H1 (cell line): ENCODE data around the gene SPSB3. TPM values are rescaled to one million over a fixed set of nuclear protein-coding genes. Genes with fewer than 3 reads are reported as not detected.

ENCODE experiments used
- CTCF ChIA-PET: fragments of 300-600 bp; sonication (Branson Sonifier 250); formaldehyde crosslinking; loops from one replicate; lab custom pipeline; 2021; ENCODE audit not compliant: partially characterized antibody; lab: Charles Lee
- POLR2A ChIA-PET: fragments of 300-600 bp; sonication (Branson Sonifier 250); formaldehyde crosslinking; loops from one replicate; lab custom pipeline; 2021; ENCODE audit warnings: inconsistent platforms; ENCODE audit not compliant: partially characterized antibody; lab: Charles Lee
- DNase-seq, 2 experiments: peaks; one replicate each; pipeline versions ENCODE4 v3.0.0 to v3.0.0-alpha.2; 2010 to 2022; ENCODE audit warnings: low spot score in 2 of 2, low read depth in 1 of 2, mixed read lengths in 1 of 2
- FAIRE-seq: peaks from 2 replicates; lab custom pipeline; 2011; peaks lifted over from hg19 to GRCh38; lab: Jason Lieb, UNC
- H2AFZ ChIP-seq: 2 replicates; pipeline ENCODE4 v1.8.1; 2012; ENCODE audit warnings: low read length, inconsistent platforms
- H2AK5ac ChIP-seq: 2 replicates; pipeline ENCODE4 v1.6.1; 2013; ENCODE audit warnings: low read depth, low read length
- H2BK120ac ChIP-seq: replicated peaks from 2 replicates; pipeline ENCODE3; 2013; ENCODE audit warnings: low read depth, low read length, inconsistent platforms
- H2BK12ac ChIP-seq: 2 replicates; pipeline ENCODE4 v1.6.1; 2013; ENCODE audit warnings: low read depth, low read length
- H2BK15ac ChIP-seq: 2 replicates; pipeline ENCODE4 v1.6.1; 2013; ENCODE audit warnings: low read length
- H2BK20ac ChIP-seq: 2 replicates; pipeline ENCODE4 v1.6.1; 2013; ENCODE audit warnings: low read length
- H2BK5ac ChIP-seq: 2 replicates; pipeline ENCODE4 v1.6.1; 2013; ENCODE audit warnings: low read depth, low read length
- H3K14ac ChIP-seq: 2 replicates; pipeline ENCODE4 v1.6.1; 2013; ENCODE audit warnings: inconsistent platforms; ENCODE audit not compliant: insufficient read length
- H3K18ac ChIP-seq: 2 replicates; pipeline ENCODE4 v1.6.1; 2013; ENCODE audit warnings: low read length; ENCODE audit errors: extremely low read depth
- H3K23ac ChIP-seq: 2 replicates; pipeline ENCODE4 v1.6.1; 2013; ENCODE audit warnings: inconsistent platforms; ENCODE audit not compliant: insufficient read length
- H3K23me2 ChIP-seq: 2 replicates; pipeline ENCODE4 v1.6.1; 2013; ENCODE audit warnings: low read depth, low read length
- H3K27ac ChIP-seq: 2 replicates; pipeline ENCODE4 v1.6.1; 2011; ENCODE audit warnings: low read depth, low read length, inconsistent platforms
- H3K27me3 ChIP-seq, 4 experiments: replicated peaks in 1 of 4; 1 replicate in 1 of 4; 2 replicates in 3 of 4; pipeline versions ENCODE4 v1.6.1 to v1.8.1; 2011 to 2013; ENCODE audit warnings: low read length in 3 of 4, mild to moderate bottlenecking in 3 of 4, inconsistent platforms in 2 of 4, mixed read lengths in 2 of 4, moderate library complexity in 1 of 4; ENCODE audit not compliant: control insufficient read depth in 3 of 4, insufficient read depth in 3 of 4; ENCODE audit errors: extremely low read depth in 1 of 4
- H3K36me3 ChIP-seq, 4 experiments: 2 replicates each; pipeline versions ENCODE4 v1.6.1 to v1.8.1; 2011 to 2013; ENCODE audit warnings: mild to moderate bottlenecking in 4 of 4, low read length in 3 of 4, moderate library complexity in 2 of 4, control low read depth in 1 of 4, inconsistent platforms in 1 of 4; ENCODE audit not compliant: insufficient read depth in 4 of 4, control insufficient read depth in 2 of 4
- H3K4ac ChIP-seq: replicated peaks from 2 replicates; pipeline ENCODE3; 2013; ENCODE audit warnings: low read length, low read depth, mixed read lengths, inconsistent platforms; ENCODE audit not compliant: insufficient read length
- H3K4me1 ChIP-seq, 4 experiments: replicated peaks in 1 of 4; 1 replicate in 1 of 4; 2 replicates in 3 of 4; pipeline versions ENCODE4 v1.6.1 to v1.8.1; 2011 to 2013; ENCODE audit warnings: low read length in 3 of 4, inconsistent platforms in 2 of 4, mixed read lengths in 1 of 4; ENCODE audit not compliant: insufficient read depth in 4 of 4, control insufficient read depth in 3 of 4
- H3K4me2 ChIP-seq, 2 experiments: 2 replicates each; pipeline versions ENCODE4 v1.6.1 to v1.8.1; 2011 to 2013; ENCODE audit warnings: low read depth in 2 of 2, low read length in 2 of 2, control low read depth in 1 of 2, inconsistent platforms in 1 of 2, mild to moderate bottlenecking in 1 of 2; ENCODE audit not compliant: insufficient read depth in 1 of 2
- H3K4me3 ChIP-seq, 4 experiments: fragments of 200-600, 300-600 bp in 1 of 4; sonication (generic), shearing (Covaris generic), sonication (Bioruptor Twin) in 1 of 4; 2 replicates each; pipeline versions ENCODE4 v1.5.1 to v1.8.1; 2011 to 2016; ENCODE audit warnings: low read length in 4 of 4, low read depth in 3 of 4, control low read depth in 2 of 4, inconsistent platforms in 2 of 4, mild to moderate bottlenecking in 2 of 4, mixed read lengths in 1 of 4, moderate library complexity in 1 of 4; ENCODE audit not compliant: insufficient read depth in 2 of 4; ENCODE audit errors: extremely low read depth in 1 of 4
- H3K56ac ChIP-seq: replicated peaks from 2 replicates; pipeline ENCODE3; 2013; ENCODE audit warnings: low read depth, mild to moderate bottlenecking, mixed read lengths, low read length, inconsistent platforms; ENCODE audit not compliant: insufficient read length
- H3K79me1 ChIP-seq: 2 replicates; pipeline ENCODE4 v1.6.1; 2013; ENCODE audit warnings: low read depth, low read length, control low read depth
- H3K79me2 ChIP-seq, 2 experiments: 2 replicates each; pipeline versions ENCODE4 v1.6.1 to v1.8.1; 2012 to 2013; ENCODE audit warnings: low read length in 2 of 2, mild to moderate bottlenecking in 2 of 2, inconsistent platforms in 1 of 2; ENCODE audit not compliant: insufficient read depth in 2 of 2, control insufficient read depth in 1 of 2
- H3K9ac ChIP-seq, 4 experiments: replicated peaks in 1 of 4; 1 replicate in 1 of 4; 2 replicates in 3 of 4; pipeline versions ENCODE4 v1.6.1 to v1.8.1; 2011 to 2013; ENCODE audit warnings: low read depth in 3 of 4, low read length in 3 of 4, control low read depth in 2 of 4, mild to moderate bottlenecking in 2 of 4, moderate library complexity in 2 of 4, inconsistent platforms in 1 of 4; ENCODE audit errors: extremely low read depth in 1 of 4
- H3K9me3 ChIP-seq, 2 experiments: 2 replicates each; pipeline versions ENCODE4 v1.6.1 to v1.8.1; 2012 to 2013; ENCODE audit warnings: mild to moderate bottlenecking in 2 of 2, moderate library complexity in 2 of 2, control low read depth in 1 of 2, inconsistent platforms in 1 of 2, low read depth in 1 of 2, low read length in 1 of 2, mixed read lengths in 1 of 2; ENCODE audit not compliant: insufficient read depth in 2 of 2
- H4K20me1 ChIP-seq, 2 experiments: replicated peaks in 1 of 2; 2 replicates each; pipeline versions ENCODE3 to v1.8.1; 2011 to 2013; ENCODE audit warnings: inconsistent platforms in 2 of 2, low read length in 2 of 2, mild to moderate bottlenecking in 1 of 2; ENCODE audit not compliant: insufficient read depth in 2 of 2, control insufficient read depth in 1 of 2
- H4K5ac ChIP-seq: 2 replicates; pipeline ENCODE4 v1.6.1; 2013; ENCODE audit warnings: low read length, low read depth, mixed read lengths, inconsistent platforms; ENCODE audit not compliant: insufficient read length
- H4K8ac ChIP-seq: 2 replicates; pipeline ENCODE4 v1.8.0; 2013; ENCODE audit warnings: mild to moderate bottlenecking, moderate library complexity, low read length, inconsistent platforms; ENCODE audit not compliant: insufficient read depth; ENCODE audit errors: extremely low read depth
- H4K91ac ChIP-seq: replicated peaks from 2 replicates; pipeline ENCODE3; 2013; ENCODE audit warnings: low read length, mixed read lengths, inconsistent platforms; ENCODE audit not compliant: insufficient read length
- GABPA ChIP-seq: IDR thresholded peaks from 2 replicates; pipeline ENCODE4 v1.6.1; 2011; ENCODE audit warnings: mild to moderate bottlenecking, low read length, moderate library complexity, borderline replicate concordance; ENCODE audit not compliant: insufficient read depth
- JUN ChIP-seq: IDR thresholded peaks from 2 replicates; pipeline ENCODE4 v1.6.1; 2011; ENCODE audit warnings: low read depth, mild to moderate bottlenecking, improper control_type of control experiment, low read length
- RAD21 ChIP-seq, 2 experiments: IDR thresholded peaks in 1 of 2; conservative IDR thresholded peaks in 1 of 2; 2 replicates each; pipeline ENCODE4 v1.6.1; 2011; ENCODE audit warnings: low read depth in 2 of 2, low read length in 2 of 2, improper control_type of control experiment in 1 of 2, inconsistent platforms in 1 of 2, mild to moderate bottlenecking in 1 of 2, moderate library complexity in 1 of 2
- SIRT6 ChIP-seq: IDR thresholded peaks from one replicate; pipeline ENCODE4 v1.7.1; 2012; ENCODE audit warnings: low read length, inconsistent platforms
- SP2 ChIP-seq: IDR thresholded peaks from 2 replicates; pipeline ENCODE4 v1.6.1; 2012; ENCODE audit warnings: mild to moderate bottlenecking, low read length, inconsistent platforms
- SP4 ChIP-seq: IDR thresholded peaks from 2 replicates; pipeline ENCODE4 v1.6.1; 2012; ENCODE audit warnings: low read length, inconsistent platforms
- WGBS, 2 experiments: shearing (Covaris generic) in 1 of 2; methylation state at CpG; one replicate each; pipeline versions ENCODE4 v1.1.6 to v1.1.7; 2013 to 2015; ENCODE audit warnings: low lambda C conversion rate in 2 of 2, mixed read lengths in 2 of 2, inconsistent platforms in 1 of 2, low coverage in 1 of 2, missing lambda C conversion rate in 1 of 2; ENCODE audit not compliant: insufficient replicate concordance in 2 of 2, insufficient coverage in 1 of 2, insufficient read length in 1 of 2; ENCODE audit errors: extremely low coverage in 1 of 2, missing lambda C conversion rate in 1 of 2; 5-methylcytosine and 5-hydroxymethylcytosine counted together
- polyA plus RNA-seq, 7 experiments: library from polyadenylated mRNA; depleted of rRNA in 3 of 7; stranded (reverse) in 5 of 7; unstranded in 2 of 7; fragments of >200 nt in 5 of 7; fragments of 200-250 nt in 2 of 7; gene quantifications; 1 replicate in 5 of 7; 2 replicates in 1 of 7; 4 replicates in 1 of 7; pipeline versions ENCODE4 v1.2.1 to v1.2.3, GENCODE V29; 2011 to 2013; ENCODE audit warnings: missing spikeins in 2 of 7, mixed read lengths in 2 of 7
- total RNA-seq: library from RNA; stranded (reverse); fragmentation: NEBNext Ultra II Directional; extraction: Animal tissue kit (Norgen Biotek cat#: 25700); gene quantifications from 2 replicates; pipeline ENCODE4 v1.2.1, GENCODE V29; 2021
- TF ChIP-seq, protein P1 (sequence below): IDR thresholded peaks from 2 replicates; pipeline ENCODE4 v1.6.1; 2011; ENCODE audit warnings: low read length, improper control_type of control experiment

The SPSB3 gene
- total and polyA plus RNA-seq, 2 of the 8 experiments (the other 6 are each of a cell fraction or from before 2014, with no cell fraction given) = 22.5 to 37.8 TPM

GRCh38 chr16:1727651-1728624 is 54.4 kb downstream of the SPSB3 start:
- H3K56ac ChIP-seq = no peak overlapping the region
- no peaks in the 10 kb centered on the region for H3K9me3 ChIP-seq
- ChIA-PET POLR2A (no interaction called here), CTCF (interaction anchor here (0.6 to 2.1 kb wide), 4 partner anchors 22 to 209 kb away, joined by 3 to 5 read pairs (median 4); partner anchors contain the start of gene MAPK8IP3)
- no peak overlapping the region for H3K23ac ChIP-seq
- H3K4me2 ChIP-seq = no peak overlapping the region
- H4K91ac ChIP-seq = no peak overlapping the region
- H3K23me2 ChIP-seq = no peaks in the 10 kb centered on the region
- peaks cover 0 to 15% of the 10 kb centered on the region in 2 experiments for H4K20me1 ChIP-seq
- H4K8ac ChIP-seq = no peak overlapping the region
- TF ChIP-seq SP4 = no peak
- TF ChIP-seq JUN = no peak
- TF ChIP-seq, protein P1, sequence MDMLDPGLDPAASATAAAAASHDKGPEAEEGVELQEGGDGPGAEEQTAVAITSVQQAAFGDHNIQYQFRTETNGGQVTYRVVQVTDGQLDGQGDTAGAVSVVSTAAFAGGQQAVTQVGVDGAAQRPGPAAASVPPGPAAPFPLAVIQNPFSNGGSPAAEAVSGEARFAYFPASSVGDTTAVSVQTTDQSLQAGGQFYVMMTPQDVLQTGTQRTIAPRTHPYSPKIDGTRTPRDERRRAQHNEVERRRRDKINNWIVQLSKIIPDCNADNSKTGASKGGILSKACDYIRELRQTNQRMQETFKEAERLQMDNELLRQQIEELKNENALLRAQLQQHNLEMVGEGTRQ = no peak
- TF ChIP-seq SP2 = no peak
- no peak for TF ChIP-seq RAD21 (IDR thresholded peaks at IDR 0.05 in 1 of 2, conservative IDR thresholded peaks at IDR 0.05 in 1 of 2; ENCODE audit: low read depth in 2 of 2, low read length in 2 of 2)
- no peak for TF ChIP-seq SIRT6
- TF ChIP-seq GABPA = no peak
- H3K36me3 ChIP-seq = peaks cover 0 to 9% (median 3%) of the 10 kb centered on the region in 4 experiments; a peak in 4 of 8 replicates
- H3K79me1 ChIP-seq = peaks cover 5% of the 10 kb centered on the region
- no peak overlapping the region for H2BK20ac ChIP-seq
- H4K5ac ChIP-seq = no peak overlapping the region
- no peak overlapping the region for H2AK5ac ChIP-seq
- H2AFZ ChIP-seq = no peak overlapping the region
- no peak overlapping the region for H2BK15ac ChIP-seq
- H3K4me1 ChIP-seq = 0 out of 7 replicates have a peak, but pooled peaks cover 0 to 2% (median 0%) of the 10 kb centered on the region in 4 experiments
- DNase-seq (no peak), FAIRE-seq (no peak)
- H2BK12ac ChIP-seq = no peak overlapping the region
- H2BK5ac ChIP-seq = no peak overlapping the region; the same call in 1 of the 2 replicates
- no peaks in the 10 kb centered on the region for H3K27me3 ChIP-seq
- WGBS, 2 experiments = 93% methylated on average over 37 of the region's 37 CpGs; no CpG with 5 or more reads in 1 of the 2 experiments
- H3K4me3 ChIP-seq = no peak overlapping the region
- no peak overlapping the region for H3K14ac ChIP-seq
- no peak overlapping the region for H3K9ac ChIP-seq
- no peak overlapping the region for H3K18ac ChIP-seq
- no peak overlapping the region for H3K27ac ChIP-seq
- no peak overlapping the region for H3K4ac ChIP-seq
- no peak overlapping the region for H2BK120ac ChIP-seq
- no peaks in the 10 kb centered on the region; a peak in 2 of 4 replicates for H3K79me2 ChIP-seq
